GF-D8 (cell line): ENCODE results near the gene IRAK3.
"Not testable (repeated sequence)": the region's sequence is repeated elsewhere in the genome, so short reads cannot be mapped to it uniquely, and the experiment has no call there.

Experiments used
- DNase-seq: peaks from one replicate; lab custom pipeline; 2025; lab: John Stamatoyannopoulos, UW

Gene IRAK3

DNA sequence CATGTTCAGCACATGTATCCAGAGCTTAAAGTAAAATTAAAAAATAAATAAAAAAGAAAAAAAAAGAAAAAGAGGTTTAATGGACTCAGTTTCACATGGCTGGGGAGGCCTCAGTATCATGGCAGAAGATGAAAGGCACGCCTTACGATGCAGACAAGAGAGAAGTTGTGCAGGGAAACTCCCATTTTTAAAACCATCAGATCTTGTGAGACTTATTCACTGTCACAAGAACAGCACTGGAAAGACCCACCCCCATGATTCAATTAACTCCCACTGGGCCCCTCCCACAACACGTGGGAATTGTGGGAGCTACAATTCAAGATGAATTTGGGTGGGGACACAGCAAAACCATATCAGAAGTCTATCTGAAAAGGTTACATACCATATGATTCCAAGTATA lies 24.0 kb downstream of the IRAK3 start:
- not testable (repeated sequence) for DNase-seq

DNA sequence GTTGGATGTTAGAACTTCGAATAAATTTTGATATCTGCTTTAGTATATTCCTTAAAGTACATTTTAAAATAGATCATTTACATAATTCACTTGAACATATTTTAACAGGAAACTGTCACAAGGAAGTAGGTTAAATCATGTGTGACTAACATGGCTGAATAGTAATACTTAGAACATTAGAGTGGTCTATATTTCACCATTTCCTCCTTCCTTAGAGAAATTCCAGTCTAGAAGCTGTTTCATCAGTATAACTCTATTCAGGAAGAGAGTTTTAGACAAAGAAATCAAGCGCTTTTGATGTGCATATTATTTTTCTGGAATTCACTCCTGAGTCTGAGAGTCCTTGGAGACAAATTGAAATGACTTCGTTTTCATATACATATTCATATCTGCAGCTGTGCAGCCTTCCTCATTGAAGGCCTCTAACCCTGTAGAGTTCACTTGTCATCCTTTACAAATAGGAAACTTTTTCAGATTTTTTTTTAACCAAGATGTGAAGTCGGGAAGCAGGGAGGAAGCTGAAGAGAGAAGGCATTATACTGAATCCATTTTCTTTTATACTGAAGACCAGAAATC lies 28.4 kb downstream of the IRAK3 start:
- peak; percentile 76 for DNase-seq

DNA sequence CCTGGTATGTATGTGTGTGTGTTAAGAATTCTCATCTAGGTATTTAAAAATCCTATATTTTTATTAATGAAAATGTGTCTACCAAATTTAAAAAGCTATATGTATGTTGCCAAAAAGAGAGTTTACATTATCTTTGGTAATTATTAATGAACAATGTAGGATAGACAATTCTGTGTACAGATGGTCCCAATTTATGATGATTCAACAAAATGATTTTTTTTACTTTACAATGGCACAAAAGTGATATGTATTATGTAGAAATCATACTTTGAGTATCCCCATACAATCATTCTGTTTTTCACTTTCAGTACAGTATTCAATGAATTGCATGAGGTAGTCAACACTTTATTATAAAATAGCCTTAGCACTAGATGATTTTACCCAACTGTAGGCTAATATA lies 39.4 kb downstream of the IRAK3 start:
- no peak for DNase-seq

DNA sequence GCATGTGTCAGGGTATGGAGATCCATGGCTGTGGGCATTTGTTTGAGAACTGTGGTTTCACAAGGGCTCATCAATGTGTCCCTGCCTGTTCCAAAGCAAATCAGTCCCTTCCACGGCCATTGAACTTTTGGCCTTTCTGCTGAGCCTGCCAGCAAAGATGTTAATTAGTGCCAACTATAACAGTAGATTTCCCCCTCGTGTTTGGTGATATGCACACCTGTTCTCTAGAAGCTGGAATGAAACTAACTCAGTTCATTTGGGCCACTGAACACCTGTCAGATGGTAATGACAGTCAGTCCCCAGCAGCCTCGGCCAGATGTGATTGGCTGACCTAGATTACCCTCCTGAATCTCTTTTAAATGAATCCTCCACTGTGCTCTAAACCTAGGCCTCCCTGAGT lies 43.2 kb downstream of the IRAK3 start:
- no peak for DNase-seq

DNA sequence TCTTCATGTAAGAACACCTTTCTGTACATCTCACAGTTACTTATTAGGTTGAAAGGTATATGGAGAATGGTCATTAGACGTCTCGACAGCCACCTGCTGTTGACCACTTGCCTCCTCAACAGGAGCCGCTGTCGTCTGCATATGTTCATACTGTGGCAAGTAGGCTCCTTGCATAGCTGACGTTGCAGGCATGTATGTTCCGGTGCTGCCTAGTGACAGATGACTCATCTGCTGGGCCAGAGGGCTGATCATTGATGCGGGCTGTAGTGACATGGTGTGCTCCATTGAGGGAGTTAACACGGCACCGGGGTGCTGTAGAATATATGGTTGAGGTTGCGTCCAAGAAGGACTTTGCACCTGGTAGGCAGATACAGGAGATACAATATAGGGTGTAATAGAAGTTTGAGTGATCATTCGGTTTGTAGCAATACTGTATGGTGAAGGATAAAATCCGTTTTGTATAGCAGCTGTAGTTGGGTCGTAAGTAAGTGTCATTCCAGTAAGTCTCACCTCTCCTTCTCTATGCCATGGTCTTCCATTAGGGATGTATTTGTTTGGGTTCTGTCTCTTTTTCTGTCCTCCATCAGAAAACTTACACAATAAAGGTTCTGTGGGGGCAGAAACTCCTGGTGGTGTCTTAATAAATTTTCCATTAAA lies 45.2 kb downstream of the IRAK3 start:
- DNase-seq, result peak; percentile 83

DNA sequence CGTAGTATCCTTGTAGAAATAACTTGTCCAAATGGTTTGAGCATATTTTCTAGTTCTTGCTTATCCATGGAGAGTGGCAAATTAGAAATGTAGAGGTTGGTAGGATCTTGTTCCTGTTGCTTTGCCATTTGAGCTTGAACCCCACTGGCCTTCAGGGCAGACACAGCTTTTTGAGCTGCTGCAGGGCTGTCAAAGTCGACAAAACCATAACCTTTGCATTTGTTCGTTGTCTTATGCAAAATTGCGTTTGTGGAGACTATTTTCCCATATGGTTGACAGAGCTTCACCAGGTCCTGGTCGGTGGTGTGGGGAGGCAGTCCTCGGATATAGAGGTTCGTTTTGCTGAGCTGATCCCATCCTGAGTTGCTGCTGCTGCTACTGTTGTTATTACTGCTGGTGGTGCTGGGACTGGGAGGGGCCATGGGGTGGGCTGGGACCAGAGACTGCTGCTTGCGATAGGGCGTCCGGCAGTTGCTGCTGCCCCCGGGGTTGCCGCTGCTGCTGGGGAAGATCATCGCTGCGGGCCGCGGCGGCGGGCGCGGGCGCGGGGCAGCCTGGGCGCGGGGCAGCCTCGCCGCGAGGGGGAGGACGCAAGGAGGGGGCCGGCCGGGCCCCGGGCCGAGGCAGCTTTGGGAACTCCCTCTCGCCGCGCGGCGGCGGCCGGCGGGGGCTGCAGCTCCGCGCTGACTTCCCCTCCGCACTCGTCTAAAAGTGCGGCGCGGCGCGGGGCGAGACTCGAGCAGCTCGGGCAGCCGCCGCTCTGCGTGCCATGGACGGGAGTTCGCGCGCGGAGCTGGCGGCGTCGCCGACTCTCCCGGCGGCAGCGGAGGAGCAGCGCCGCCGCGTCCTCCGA lies 46.0 kb downstream of the IRAK3 start:
- peak; percentile 43 for DNase-seq

DNA sequence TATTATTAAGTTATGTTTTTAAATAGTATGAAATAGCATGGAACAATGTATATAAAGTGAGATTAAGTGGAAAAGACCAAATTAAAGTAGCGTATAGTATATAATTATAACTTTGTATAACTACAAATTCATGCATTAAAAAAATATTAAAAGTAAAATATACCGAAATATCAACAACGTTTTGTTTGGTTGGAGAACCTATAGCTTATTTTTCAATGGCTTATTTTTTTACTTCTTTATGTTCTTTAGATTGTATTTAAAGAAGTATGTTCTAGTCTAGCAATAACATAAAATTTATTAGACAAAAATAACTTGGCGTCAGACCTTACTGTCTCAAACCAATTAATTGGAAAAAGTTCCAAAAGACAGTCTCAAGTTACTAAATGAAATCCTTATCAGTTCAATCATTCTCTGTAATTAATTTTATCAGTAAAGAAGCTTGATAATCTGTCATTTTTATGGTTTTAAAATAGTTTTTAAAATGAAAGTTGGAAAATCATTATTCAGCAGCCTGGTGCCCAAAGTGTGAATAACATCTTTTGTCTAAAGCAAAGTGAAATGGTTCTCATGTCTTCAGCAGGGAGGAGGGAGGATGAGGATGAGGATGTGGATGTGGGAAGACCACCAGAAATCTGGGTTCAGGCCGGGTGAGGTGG lies 46.7 kb downstream of the IRAK3 start:
- peak; percentile 32 for DNase-seq

DNA sequence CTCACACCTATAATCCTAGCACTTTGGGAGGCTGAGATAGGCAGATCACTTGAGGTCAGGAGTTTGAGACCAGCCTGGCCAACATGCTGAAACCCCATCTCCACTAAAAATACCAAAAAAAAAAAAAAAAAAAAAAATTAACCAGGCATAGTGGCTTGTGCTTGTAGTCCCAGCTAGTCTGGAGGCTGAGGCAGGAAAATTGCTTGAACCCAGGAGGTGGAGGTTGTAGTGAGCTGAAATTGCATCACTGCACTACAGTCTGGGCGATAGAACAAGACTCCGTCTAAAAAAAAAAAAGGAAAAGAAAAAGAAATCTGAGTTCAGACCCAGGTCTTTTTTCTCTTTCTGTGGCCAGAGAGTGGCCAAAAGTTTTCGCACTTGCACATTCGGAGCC lies 47.3 kb downstream of the IRAK3 start:
- DNase-seq, result not testable (repeated sequence)

DNA sequence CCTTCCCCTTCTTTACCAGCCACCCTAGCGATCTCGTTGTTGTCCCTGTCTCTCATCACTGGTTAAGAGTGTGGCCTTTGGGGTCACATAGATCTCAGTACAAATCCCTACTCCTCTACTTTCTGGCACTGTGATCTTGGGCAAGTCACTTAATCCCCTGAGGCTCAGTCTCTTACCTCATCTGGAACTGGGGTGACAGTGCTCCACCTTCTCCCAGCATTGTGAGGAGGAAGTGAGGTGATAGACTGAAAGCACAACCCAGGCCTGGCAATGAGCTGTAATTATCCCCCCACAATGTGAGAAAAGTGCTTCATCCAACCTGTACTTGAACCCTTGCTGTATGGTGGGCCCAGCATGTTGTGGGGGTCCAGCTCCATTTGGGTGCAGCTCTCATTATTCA lies 48.0 kb downstream of the IRAK3 start:
- DNase-seq, result peak; percentile 44

DNA sequence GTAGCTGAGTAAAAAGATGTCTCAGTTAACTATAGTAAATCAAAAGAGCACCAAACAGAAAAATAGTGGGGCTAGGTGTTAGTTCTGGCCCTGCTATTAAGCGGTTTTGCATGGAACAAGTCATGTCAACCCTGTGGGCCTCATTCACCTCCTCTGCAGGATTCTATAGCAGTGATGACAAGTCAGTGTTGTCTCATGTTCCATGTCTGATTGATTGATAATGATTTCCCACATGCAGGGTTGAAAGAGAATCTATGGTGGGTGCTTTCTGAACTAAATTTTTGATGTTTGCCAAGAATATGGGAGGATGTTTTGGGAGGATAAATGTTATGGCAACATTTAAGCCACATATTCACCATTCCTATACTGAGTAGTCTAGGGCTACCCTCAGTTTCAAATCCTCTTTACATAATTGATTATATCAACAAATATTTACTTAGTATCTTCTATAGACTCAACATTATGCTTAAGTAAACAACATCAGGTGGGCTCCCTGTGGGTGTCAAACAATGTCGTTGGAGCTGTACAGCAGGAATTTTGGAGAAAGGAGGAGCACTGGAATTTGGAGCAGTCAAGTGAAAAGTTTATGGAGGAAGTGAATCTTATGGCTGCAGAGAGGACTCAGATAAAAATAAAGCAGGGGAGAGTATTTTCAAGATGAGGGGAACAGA lies 48.6 kb downstream of the IRAK3 start:
- no peak for DNase-seq

DNA sequence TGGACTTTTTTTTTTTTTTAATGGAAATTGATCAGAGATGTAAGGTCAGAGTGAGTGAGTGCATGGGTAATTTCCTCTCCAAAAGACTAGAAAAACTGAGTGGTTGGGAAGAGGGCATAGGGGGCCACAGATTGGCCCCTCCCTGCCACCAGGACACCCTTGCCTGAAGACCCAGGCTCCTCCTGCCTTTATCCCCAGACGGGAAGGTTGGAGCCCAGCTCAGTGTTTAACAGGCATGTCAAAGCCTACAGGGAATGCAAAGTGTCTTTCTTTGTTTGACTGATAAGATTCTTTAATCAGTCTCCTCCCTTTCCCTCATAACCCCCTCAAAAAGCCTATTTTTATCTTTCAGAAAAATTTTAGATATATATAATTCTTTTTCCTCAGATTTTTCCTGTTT lies 50.3 kb downstream of the IRAK3 start:
- no peak for DNase-seq

DNA sequence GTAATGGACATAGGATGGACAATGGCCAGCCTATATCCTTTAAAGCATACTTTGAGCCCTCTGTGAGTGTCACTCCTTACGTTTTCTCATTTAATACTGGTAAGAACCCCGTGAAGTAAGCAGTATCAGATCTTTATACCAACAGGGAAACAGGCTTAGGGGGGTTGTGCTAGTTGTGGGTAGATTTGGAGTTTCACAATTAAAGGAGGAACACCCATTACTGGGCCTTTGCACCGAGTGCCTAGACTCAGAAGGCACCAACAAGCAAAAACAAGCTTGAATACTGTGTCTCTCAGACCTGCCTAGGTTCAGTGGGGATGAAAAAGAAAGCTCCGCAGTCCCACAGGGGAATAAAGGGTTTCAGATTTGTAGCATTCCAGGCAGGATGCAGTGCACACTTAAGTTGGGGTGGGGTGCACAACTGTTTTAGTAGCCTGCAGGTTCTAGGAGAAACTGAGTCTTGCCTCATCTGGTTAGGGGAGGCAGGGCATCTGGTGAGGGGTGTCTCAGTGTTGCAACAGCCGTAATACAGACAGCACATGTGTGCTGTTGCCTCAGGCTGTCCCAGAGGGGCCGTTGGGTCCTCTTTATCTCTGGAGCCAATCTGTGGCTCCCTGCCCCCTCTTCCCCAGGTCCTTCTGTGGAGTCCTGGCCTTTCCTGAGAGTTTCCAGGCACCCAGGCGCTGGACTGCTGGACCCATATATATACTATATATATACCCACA lies 51.2 kb downstream of the IRAK3 start:
- peak; percentile 91 for DNase-seq

DNA sequence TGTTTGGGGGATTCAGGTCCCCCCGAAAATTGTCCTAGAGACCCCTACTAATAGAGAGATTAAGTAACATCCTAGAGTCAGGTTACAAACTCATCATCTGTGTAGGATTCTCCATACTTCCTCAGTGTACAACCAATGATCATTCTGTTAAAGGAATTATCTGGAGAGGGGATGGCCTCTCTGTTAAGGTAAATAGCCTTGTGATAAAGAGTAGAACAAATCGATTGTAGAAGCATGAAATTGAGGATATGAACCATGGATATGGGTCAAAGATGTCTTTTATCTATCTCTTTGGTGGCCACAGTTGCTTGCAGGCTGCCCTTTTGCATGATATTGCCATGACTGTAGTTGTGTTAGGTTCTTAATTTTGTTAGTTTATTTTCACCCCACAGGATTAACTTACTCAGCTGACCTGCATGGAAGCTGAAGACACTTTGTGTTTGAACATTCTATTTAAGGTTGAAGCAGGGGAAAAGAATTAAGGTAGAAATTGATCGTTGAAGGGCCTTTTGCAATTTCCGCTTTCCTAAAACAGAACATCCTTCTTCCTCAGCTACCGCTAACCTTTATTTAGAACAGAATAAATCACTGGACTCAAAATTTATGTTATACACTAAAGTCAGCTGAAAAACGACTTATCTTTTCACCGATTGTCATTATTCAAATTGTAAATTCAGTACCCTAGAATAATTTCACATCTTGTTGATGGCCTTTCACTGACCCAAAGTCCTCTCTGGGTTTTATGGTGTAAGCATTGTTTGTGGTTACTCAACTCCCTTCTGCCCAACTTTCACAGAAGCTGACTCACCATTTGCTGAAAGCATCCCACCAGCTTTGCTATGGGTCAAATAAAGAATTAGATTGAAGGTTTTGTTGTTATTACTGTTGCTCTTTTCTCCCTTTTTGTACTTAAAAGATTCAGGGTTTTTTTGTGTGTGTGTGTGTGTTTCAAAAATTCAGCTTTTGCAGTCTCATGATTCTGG lies 52.3 kb downstream of the IRAK3 start:
- DNase-seq, result peak; percentile 94

DNA sequence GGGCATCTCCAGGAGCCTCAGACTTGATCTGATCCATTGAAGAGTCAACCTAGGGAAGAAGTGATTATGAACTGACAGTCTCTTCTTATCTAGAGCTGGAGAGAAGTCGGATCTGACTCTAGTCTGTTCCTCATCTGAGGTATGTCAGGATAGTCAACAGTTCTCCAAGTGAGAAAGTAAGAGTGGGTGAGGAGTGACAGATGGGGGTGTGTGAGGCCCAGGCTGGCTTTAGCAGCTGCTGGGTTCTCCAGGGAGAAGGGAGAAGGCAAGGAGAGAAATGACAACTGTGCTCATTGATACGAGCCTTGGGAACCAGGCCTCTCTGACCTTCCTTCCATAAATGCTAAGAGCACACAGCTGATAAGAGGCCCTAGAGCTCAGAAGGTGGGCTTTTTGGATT lies 53.3 kb downstream of the IRAK3 start:
- DNase-seq, result no peak

DNA sequence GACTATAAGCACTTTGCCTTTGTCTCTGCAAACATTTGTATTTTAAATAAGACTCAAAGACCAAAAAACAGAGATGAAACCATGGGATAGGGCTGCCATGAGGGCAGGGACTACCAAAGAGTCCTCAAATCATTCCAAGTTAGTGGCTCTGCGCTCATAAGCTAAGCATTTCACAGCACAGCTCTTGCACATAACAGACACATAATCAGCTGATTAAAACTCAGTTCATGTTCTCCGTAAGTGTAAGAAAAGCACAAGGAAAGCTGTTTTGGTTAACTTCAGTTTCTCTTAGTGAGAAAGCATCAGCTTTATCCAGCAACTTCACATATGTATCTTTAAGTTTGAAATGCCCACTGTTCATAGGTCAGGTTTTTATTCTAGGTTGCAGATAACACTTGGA lies 54.9 kb downstream of the IRAK3 start:
- DNase-seq, result no peak

DNA sequence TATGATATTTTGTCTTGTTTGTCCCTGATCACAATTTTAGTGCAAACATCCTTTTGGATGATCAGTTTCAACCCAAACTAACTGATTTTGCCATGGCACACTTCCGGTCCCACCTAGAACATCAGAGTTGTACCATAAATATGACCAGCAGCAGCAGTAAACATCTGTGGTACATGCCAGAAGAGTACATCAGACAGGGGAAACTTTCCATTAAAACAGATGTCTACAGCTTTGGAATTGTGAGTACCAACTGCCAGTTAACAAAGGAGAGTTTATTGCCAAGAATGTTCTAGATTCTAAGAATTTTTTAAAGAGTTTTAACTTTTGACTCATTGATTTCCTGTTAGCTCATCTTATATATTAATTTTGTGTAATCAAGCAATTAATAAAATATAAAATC lies 55.4 kb downstream of the IRAK3 start:
- no peak for DNase-seq

DNA sequence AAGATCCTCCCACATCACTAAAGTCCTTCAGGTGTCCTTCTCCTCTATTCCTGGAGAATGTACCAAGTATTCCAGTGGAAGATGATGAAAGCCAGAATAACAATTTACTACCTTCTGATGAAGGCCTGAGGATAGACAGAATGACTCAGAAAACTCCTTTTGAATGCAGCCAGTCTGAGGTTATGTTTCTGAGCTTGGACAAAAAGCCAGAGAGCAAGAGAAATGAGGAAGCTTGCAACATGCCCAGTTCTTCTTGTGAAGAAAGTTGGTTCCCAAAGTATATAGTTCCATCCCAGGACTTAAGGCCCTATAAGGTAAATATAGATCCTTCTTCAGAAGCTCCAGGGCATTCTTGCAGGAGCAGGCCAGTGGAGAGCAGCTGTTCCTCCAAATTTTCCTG lies 58.7 kb downstream of the IRAK3 start:
- peak; percentile 21 for DNase-seq

DNA sequence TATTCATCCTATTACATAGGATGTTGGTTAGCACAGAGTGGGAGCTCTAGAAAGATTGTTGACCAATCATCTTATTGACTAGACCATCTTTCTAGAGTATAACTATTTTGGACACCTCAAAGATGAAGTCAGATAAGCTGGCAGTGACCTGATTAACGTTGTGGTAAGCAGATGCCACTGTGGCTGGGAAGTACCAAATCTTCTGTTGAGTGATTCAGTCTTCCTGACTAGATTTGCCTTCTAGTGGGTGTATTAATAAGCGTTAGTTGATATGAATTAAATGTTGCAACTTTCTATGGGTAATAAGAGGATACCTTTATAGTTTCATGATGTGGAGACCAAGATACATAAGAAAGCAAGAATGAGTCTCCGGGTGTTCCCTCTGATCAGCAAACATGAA lies 62.0 kb downstream of the IRAK3 start:
- DNase-seq, result no peak

DNA sequence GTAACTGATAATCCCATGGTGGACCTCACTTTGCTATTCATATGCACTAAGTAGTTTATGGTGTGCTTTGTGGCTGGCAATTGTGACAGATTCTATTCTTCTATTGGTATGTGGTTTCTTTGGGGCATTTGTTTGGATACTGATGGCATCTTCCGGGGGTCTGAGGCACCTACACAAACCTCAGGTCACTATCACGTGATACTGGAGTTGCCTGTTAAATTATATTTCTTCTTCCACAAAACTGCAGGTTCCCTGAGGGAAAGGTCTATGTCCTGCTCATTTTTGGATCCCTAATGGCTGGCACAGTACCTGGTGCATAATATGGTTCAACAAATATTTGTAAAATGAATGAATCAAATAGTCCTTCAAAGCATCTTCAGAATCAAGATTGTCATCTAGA lies 63.8 kb downstream of the IRAK3 start:
- DNase-seq, result no peak

DNA sequence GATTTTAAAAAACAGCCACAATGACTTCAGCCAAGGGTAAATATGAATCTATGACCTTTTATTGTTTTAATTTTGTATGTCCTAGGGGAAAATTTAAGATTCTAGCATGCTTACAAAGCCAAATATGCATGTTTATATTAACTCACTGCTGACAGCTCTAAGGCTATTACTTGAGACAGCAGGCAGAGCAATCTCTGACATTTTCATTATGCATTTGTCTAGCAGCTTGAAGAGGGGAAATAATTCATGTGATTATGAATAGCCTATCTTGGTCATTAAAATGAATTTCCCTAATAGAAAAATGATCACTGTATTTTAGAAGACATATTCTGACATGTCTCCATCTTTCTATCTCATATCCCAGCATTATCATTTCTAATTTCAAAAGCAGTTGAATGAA lies 66.7 kb downstream of the IRAK3 start:
- no peak for DNase-seq
